CD4-positive, CD25-positive, alpha-beta regulatory T cell (primary cell): ENCODE results near the gene TTC7B. TPM values are rescaled to one million over a fixed set of nuclear protein-coding genes. Genes with fewer than 3 reads are reported as not detected.

ENCODE experiments used
- ATAC-seq, 2 donors: fragments of 150-1000 bp; cut with Tn5 transposase; one replicate each; pipeline ENCODE4 v1.10.0; 2021; ENCODE audit warnings: low read depth in 2 of 2, moderate number of reproducible peaks in 2 of 2, moderate library complexity in 1 of 2
- DNase-seq, 3 donors: peaks; one replicate each; pipeline versions ENCODE4 v3.0.0 to v3.0.0-alpha.2; 2012 to 2022; ENCODE audit warnings: mixed read lengths in 1 of 3
- H3K27ac ChIP-seq: one replicate; pipeline ENCODE4 v1.7.0; 2013; ENCODE audit warnings: mild to moderate bottlenecking, low read length; ENCODE audit not compliant: insufficient read depth, poor library complexity, severe bottlenecking
- H3K27me3 ChIP-seq: one replicate; pipeline ENCODE4 v1.7.0; 2013; ENCODE audit warnings: low read length; ENCODE audit not compliant: control insufficient read depth, insufficient read depth
- H3K36me3 ChIP-seq: one replicate; pipeline ENCODE4 v1.7.0; 2013; ENCODE audit warnings: mild to moderate bottlenecking, low read length, moderate library complexity; ENCODE audit not compliant: control insufficient read depth, insufficient read depth
- H3K4me1 ChIP-seq: 2 replicates; pipeline ENCODE4 v1.7.0; 2013; ENCODE audit warnings: mild to moderate bottlenecking, low read length; ENCODE audit not compliant: insufficient read depth, control insufficient read depth, poor library complexity, severe bottlenecking
- H3K4me3 ChIP-seq: one replicate; pipeline ENCODE4 v1.7.0; 2013; ENCODE audit warnings: low read depth, mild to moderate bottlenecking, low read length, moderate library complexity
- H3K9me3 ChIP-seq, 2 experiments: 1 replicate in 1 of 2; 2 replicates in 1 of 2; pipeline ENCODE4 v1.7.0; 2013; ENCODE audit warnings: low read length in 2 of 2, mild to moderate bottlenecking in 1 of 2, moderate library complexity in 1 of 2; ENCODE audit not compliant: control insufficient read depth in 2 of 2
- H3K27ac Mint-ChIP-seq, 3 donors: one replicate each; pipeline ENCODE4 v1.8.0; 2020 to 2022; ENCODE audit warnings: mild to moderate bottlenecking in 3 of 3, mixed read lengths in 3 of 3, moderate library complexity in 2 of 3
- H3K27me3 Mint-ChIP-seq: one replicate; pipeline ENCODE4 v1.8.0; 2022; ENCODE audit warnings: mild to moderate bottlenecking, mixed read lengths
- H3K36me3 Mint-ChIP-seq: one replicate; pipeline ENCODE4 v1.8.0; 2020; ENCODE audit warnings: mixed read lengths
- H3K4me1 Mint-ChIP-seq, 4 donors: one replicate each; pipeline ENCODE4 v1.8.0; 2020 to 2022; ENCODE audit warnings: mixed read lengths in 4 of 4, mild to moderate bottlenecking in 1 of 4
- H3K4me3 Mint-ChIP-seq, 4 donors: one replicate each; pipeline ENCODE4 v1.8.0; 2020 to 2022; ENCODE audit warnings: mild to moderate bottlenecking in 4 of 4, mixed read lengths in 4 of 4, moderate library complexity in 3 of 4
- H3K9me3 Mint-ChIP-seq, 7 donors: one replicate each; pipeline ENCODE4 v1.8.0; 2020 to 2022; ENCODE audit warnings: mixed read lengths in 7 of 7, mild to moderate bottlenecking in 3 of 7, moderate library complexity in 2 of 7
- polyA plus RNA-seq, 4 donors: library from polyadenylated mRNA; unstranded; fragments of 300-500 nt; fragmentation: Illumina TruSeq; gene quantifications; one replicate each; pipeline ENCODE4 v1.2.3, GENCODE V29; 2021
- total RNA-seq: library from RNA; stranded (reverse); gene quantifications from one replicate; pipeline ENCODE4 v1.2.3, GENCODE V29; 2022

Gene TTC7B
- total and polyA plus RNA-seq, 5 donors from 2014 or later = 0.88 to 7.8 (median 1.0) TPM

DNA sequence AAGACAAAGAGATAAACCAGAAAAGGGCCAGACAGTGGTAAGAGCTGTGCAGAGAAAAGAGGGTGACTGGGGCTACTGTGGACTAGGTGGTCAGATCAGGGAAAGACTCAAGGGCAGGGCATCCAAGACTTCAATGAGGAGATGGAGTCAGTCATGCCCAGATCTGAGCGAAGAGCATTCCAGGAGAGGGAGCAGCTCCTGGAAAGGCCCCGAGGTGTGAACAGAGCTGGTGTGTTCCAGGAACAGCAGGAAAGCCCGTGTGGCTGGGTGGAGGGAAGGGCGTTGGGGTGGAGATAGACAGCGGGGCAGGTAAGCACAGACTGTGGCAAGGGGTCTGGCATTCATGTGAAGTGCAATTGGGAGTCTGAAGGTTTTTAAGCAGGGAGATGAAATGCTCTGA lies 16.8 kb downstream of the TTC7B start:
- no peak overlapping the region for H3K4me3 ChIP-seq
- no peak for DNase-seq
- H3K4me1 ChIP-seq = peaks cover 5% of the 10 kb centered on the region
- Mint-ChIP-seq H3K27me3 (no peaks in the 10 kb centered on the region), H3K4me3 (no peak overlapping the region), H3K4me1 (peaks cover 0 to 10% (median 5%) of the 10 kb centered on the region in 4 donors), H3K9me3 (peaks cover 0 to 1% (median 0%) of the 10 kb centered on the region in 7 donors), H3K36me3 (no peaks in the 10 kb centered on the region), H3K27ac (peak overlapping the region in 1 of 3 donors; percentile 67)
- no peaks in the 10 kb centered on the region for H3K36me3 ChIP-seq
- H3K9me3 ChIP-seq = no peaks in the 10 kb centered on the region
- H3K27me3 ChIP-seq = no peaks in the 10 kb centered on the region
- ATAC-seq = no peak
- H3K27ac ChIP-seq = no peak overlapping the region

- Histone ChIP-seq H3K36me3 (no peaks in the 10 kb centered on the region), H3K4me1 (peaks cover 5% of the 10 kb centered on the region), H3K27me3 (no peaks in the 10 kb centered on the region), H3K27ac (no peak overlapping the region), H3K9me3 (no peaks in the 10 kb centered on the region), H3K4me3 (no peak overlapping the region)
- Mint-ChIP-seq H3K27ac (no peak overlapping the region), H3K9me3 (peaks cover 0 to 1% (median 0%) of the 10 kb centered on the region in 7 donors), H3K27me3 (no peaks in the 10 kb centered on the region), H3K4me3 (no peak overlapping the region), H3K4me1 (peaks cover 0 to 10% (median 5%) of the 10 kb centered on the region in 4 donors), H3K36me3 (no peaks in the 10 kb centered on the region)
- ATAC-seq (no peak), DNase-seq (no peak)
These were observed 18.3 kb downstream of the TTC7B start for GRCh38 chr14:90797919-90798318.

- Mint-ChIP-seq H3K27ac (no peak overlapping the region), H3K9me3 (peaks cover 0 to 1% (median 0%) of the 10 kb centered on the region in 7 donors), H3K36me3 (no peaks in the 10 kb centered on the region), H3K4me1 (peaks cover 0 to 8% (median 5%) of the 10 kb centered on the region in 4 donors), H3K27me3 (no peaks in the 10 kb centered on the region), H3K4me3 (no peak overlapping the region)
- DNase-seq = no peak
- Histone ChIP-seq H3K9me3 (no peaks in the 10 kb centered on the region), H3K36me3 (no peaks in the 10 kb centered on the region), H3K27me3 (no peaks in the 10 kb centered on the region), H3K27ac (no peak overlapping the region), H3K4me3 (no peak overlapping the region), H3K4me1 (peaks cover 5% of the 10 kb centered on the region)
- ATAC-seq = no peak
These were observed 18.8 kb downstream of the TTC7B start for GRCh38 chr14:90797451-90797850.

DNA sequence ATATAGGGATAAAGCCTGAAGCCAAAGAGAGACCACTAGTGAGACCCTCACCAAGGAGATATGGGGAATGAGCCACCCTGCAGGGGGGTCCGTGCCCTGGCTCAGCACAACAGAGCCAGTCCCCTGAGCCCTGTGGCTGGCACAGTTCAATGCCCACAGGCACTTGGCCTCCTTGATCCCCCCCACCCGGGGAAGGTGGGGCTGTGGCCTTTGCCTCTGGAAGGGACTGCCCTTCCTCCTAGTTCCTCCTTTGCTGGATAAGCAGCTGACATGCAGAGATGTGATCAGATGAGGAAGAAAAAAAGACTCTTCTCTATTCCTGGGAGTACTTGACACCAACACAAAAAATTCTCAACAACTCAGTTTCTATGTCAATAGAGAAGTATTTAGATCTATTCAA lies 19.9 kb downstream of the TTC7B start:
- no peak overlapping the region for H3K4me3 Mint-ChIP-seq
- H3K27ac ChIP-seq = no peak overlapping the region
- no peaks in the 10 kb centered on the region for H3K9me3 ChIP-seq
- ATAC-seq = no peak
- H3K4me1 Mint-ChIP-seq = peaks cover 0 to 6% (median 3%) of the 10 kb centered on the region in 4 donors
- H3K4me3 ChIP-seq = no peak overlapping the region
- peaks cover 7% of the 10 kb centered on the region for H3K27me3 Mint-ChIP-seq
- no peak for DNase-seq
- no peak overlapping the region for H3K27ac Mint-ChIP-seq
- H3K36me3 Mint-ChIP-seq = no peaks in the 10 kb centered on the region
- H3K9me3 Mint-ChIP-seq = peaks cover 0 to under 1% (median 0%) of the 10 kb centered on the region in 7 donors
- H3K27me3 ChIP-seq = no peaks in the 10 kb centered on the region
- H3K36me3 ChIP-seq = no peaks in the 10 kb centered on the region
- peaks cover 3% of the 10 kb centered on the region for H3K4me1 ChIP-seq

- no peaks in the 10 kb centered on the region for H3K36me3 ChIP-seq
- Mint-ChIP-seq H3K27me3 (peaks cover 7% of the 10 kb centered on the region), H3K4me3 (no peak overlapping the region), H3K36me3 (no peaks in the 10 kb centered on the region), H3K9me3 (no peaks in the 10 kb centered on the region), H3K27ac (no peak overlapping the region), H3K4me1 (no peaks in the 10 kb centered on the region)
- H3K4me1 ChIP-seq = no peaks in the 10 kb centered on the region
- no peak overlapping the region for H3K4me3 ChIP-seq
- ATAC-seq (no peak), DNase-seq (no peak)
- H3K27me3 ChIP-seq = no peaks in the 10 kb centered on the region
- H3K9me3 ChIP-seq = no peaks in the 10 kb centered on the region
- H3K27ac ChIP-seq = no peak overlapping the region
These were observed 20.5 kb downstream of the TTC7B start for GRCh38 chr14:90795744-90796143.

- H3K36me3 Mint-ChIP-seq = no peaks in the 10 kb centered on the region
- H3K4me1 Mint-ChIP-seq = no peaks in the 10 kb centered on the region
- Histone ChIP-seq H3K9me3 (no peaks in the 10 kb centered on the region), H3K4me3 (no peak overlapping the region), H3K4me1 (no peaks in the 10 kb centered on the region), H3K36me3 (no peaks in the 10 kb centered on the region), H3K27ac (no peak overlapping the region), H3K27me3 (no peaks in the 10 kb centered on the region)
- H3K9me3 Mint-ChIP-seq = no peaks in the 10 kb centered on the region
- no peak overlapping the region for H3K27ac Mint-ChIP-seq
- peaks cover 7% of the 10 kb centered on the region for H3K27me3 Mint-ChIP-seq
- ATAC-seq (no peak), DNase-seq (no peak)
- no peak overlapping the region for H3K4me3 Mint-ChIP-seq
These were observed 24.7 kb downstream of the TTC7B start for GRCh38 chr14:90791486-90791885.

DNA sequence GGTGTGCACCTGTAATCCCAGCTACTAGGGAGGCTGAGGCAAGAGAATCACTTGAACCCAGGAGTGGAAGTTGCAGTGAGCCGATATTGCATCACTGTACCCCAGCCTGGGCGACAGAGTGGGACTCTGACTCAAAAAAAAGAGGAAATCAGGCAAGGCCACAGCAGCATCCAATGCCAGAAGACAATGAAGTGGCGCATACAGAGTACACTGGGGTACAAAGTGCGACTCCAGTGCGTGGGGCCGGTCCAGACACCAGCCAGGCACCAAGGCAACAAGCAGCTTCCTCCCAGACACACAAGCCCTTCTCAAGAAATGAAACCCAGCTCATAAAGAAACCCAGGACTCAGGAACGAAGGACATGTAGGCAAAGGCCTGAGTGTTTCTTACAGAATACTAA lies 28.2 kb downstream of the TTC7B start:
- no peak overlapping the region for H3K27ac Mint-ChIP-seq
- DNase-seq = no peak
- no peaks in the 10 kb centered on the region for H3K9me3 ChIP-seq
- H3K27me3 Mint-ChIP-seq = peaks cover 13% of the 10 kb centered on the region
- no peak overlapping the region for H3K4me3 Mint-ChIP-seq
- H3K27ac ChIP-seq = no peak overlapping the region
- no peak for ATAC-seq
- no peaks in the 10 kb centered on the region for H3K4me1 Mint-ChIP-seq
- H3K4me1 ChIP-seq = no peaks in the 10 kb centered on the region
- H3K36me3 Mint-ChIP-seq = no peaks in the 10 kb centered on the region
- no peaks in the 10 kb centered on the region for H3K27me3 ChIP-seq
- H3K4me3 ChIP-seq = no peak overlapping the region
- no peaks in the 10 kb centered on the region for H3K9me3 Mint-ChIP-seq
- no peaks in the 10 kb centered on the region for H3K36me3 ChIP-seq

DNA sequence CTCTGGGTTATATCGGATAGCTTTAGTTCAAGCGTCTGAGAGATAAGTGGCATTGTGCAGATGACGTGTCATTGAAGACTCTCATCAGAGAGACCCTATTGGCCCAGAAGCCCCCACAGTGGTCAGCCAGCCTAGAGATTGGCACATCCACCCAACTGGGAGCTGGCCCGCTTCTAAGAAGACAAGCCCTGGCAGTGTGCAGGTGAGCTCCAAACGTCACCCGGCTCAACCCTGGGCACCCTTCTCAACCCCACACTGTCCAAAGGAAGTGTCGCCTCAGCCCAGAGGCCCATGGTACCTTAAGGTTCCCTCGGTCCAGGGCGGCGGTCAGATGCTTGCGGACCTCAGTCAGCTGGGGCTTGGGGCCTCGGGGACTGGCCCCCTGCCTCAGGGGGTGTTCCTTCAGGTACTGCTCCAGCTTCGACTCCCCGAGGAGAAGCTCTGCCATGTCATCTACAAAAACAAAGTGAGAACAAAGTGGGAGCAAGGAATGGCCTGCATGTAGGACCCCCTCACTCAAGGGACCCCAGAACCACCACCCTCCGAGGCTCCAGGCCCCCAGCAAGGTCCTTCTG lies 30.3 kb downstream of the TTC7B start:
- H3K27ac ChIP-seq = no peak overlapping the region
- Mint-ChIP-seq H3K27me3 (peaks cover 6% of the 10 kb centered on the region), H3K4me1 (no peaks in the 10 kb centered on the region), H3K36me3 (no peaks in the 10 kb centered on the region), H3K4me3 (no peak overlapping the region), H3K9me3 (no peaks in the 10 kb centered on the region), H3K27ac (no peak overlapping the region)
- DNase-seq = no peak
- no peaks in the 10 kb centered on the region for H3K27me3 ChIP-seq
- no peak overlapping the region for H3K4me3 ChIP-seq
- H3K4me1 ChIP-seq = no peaks in the 10 kb centered on the region
- H3K36me3 ChIP-seq = no peaks in the 10 kb centered on the region
- no peak for ATAC-seq
- H3K9me3 ChIP-seq = no peaks in the 10 kb centered on the region
